NCI-H510A (cell line): ENCODE data around the gene SLC22A15.
"Not testable (repeated sequence)": the region's sequence is repeated elsewhere in the genome, so short reads cannot be mapped to it uniquely, and the experiment has no call there.

Source experiments
- DNase-seq: peaks from one replicate; lab custom pipeline; 2025; lab: John Stamatoyannopoulos, UW

Gene SLC22A15

GRCh38 chr1:115980998-115981993 lies 5.0 kb downstream of the SLC22A15 start:
- DNase-seq = peak; percentile 36

DNA sequence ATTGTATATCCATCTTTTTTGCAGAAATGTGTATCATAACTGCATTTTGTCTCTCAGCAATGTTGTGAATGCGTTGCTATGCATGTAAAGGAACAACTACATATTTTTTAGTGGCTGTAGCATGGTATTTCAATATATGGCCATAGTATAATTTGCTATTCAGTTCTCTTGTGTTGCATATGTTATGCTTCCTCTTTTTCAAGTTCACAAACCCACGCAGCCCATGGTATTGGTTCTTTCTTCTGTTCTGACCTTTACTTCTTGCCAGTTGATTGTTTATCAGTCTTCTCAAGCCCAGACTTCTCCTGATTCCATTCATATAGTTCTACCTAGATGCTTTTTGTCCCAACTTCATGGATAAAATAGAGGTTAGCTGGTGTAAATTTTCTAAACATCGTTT lies 6.1 kb downstream of the SLC22A15 start:
- no peak for DNase-seq

GRCh38 chr1:115983584-115983983 lies 7.3 kb downstream of the SLC22A15 start:
- no peak for DNase-seq

GRCh38 chr1:115987623-115988022 lies 11.3 kb downstream of the SLC22A15 start:
- no peak for DNase-seq

DNA sequence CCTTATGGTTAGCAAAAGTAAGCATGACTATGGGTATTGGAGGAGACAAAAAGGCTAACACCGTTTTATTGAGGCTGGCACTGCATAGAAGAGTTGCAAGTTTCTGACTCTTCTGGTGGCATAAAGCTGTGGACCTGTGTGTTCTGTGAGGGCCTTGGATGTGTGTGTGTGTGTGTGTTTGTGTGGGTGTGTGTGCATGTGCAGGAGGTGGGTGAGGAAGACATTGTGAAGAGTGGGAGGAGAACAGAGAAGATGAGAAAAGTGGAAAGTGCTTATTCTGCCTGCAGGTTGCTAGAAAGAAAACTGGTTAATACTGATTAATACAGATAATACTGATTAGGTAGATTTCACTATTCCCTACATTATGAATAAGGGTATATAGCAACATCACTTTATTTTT lies 12.6 kb downstream of the SLC22A15 start:
- DNase-seq = no peak

- DNase-seq = no peak
Measured at GRCh38 chr1:115989699-115990098, 13.4 kb downstream of the SLC22A15 start.

- DNase-seq = no peak
Measured at GRCh38 chr1:115991909-115992308, 15.6 kb downstream of the SLC22A15 start.

- not testable (repeated sequence) for DNase-seq
Measured at GRCh38 chr1:115997921-115998320, 21.6 kb downstream of the SLC22A15 start.

GRCh38 chr1:116001739-116002487 lies 25.6 kb downstream of the SLC22A15 start:
- no peak for DNase-seq

DNA sequence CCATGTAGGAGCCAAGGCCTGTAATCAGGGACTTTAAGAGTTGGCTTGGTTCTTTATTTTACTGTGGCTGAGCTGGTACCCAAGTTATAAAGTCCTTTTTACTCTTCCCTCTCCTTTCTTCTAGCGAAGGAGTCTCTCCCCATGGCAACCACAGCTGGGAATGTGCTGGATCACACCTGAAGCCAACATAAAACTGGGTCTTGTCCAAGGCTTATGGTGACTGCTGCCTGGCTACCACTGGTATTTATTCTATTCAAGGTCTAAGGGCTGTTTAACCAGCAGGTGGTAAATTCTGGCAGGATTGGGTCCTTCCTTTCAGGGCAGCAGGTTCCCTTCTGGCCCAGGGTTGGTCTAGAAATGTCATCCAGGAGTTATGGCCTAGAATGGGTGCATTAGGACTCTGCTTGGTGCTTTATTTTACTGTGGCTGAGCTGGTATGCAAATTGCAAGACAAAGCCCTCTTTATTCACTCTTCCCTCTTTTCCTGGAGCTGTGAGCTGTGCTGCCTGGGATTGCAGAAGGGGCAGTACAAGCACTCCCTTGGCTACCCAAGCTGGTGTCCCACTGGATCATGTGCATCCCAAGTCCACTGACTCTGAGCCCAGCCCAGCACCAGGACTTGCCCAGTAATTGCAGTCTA lies 26.6 kb downstream of the SLC22A15 start:
- DNase-seq = no peak

GRCh38 chr1:116003823-116004222 lies 27.5 kb downstream of the SLC22A15 start:
- no peak for DNase-seq

DNA sequence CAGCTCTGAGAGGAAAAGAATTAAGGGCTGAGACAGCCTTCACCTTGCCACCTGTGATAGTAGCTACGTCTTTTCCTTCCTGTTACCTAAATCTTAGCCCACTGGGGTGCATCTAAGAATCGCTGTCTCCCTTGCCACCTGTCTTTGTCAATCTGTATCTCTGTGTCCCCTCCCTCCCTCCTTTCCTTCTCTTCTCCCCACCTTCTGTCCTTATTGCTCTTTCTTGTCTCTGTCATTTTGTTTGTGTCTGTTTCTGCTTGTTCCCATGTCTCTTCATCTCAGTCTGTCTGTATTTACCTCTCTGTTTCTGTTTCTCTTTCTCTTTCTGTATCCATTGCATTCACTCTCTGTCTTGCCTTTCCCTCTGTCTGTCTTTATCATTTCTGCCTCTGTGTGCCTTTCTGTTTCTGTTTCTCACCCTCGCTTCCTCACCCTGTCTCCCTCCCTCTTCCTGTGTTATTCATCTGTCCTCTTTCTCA lies 30.2 kb downstream of the SLC22A15 start:
- no peak for DNase-seq

- DNase-seq = no peak
Measured at GRCh38 chr1:116008656-116009390, 32.5 kb downstream of the SLC22A15 start.

DNA sequence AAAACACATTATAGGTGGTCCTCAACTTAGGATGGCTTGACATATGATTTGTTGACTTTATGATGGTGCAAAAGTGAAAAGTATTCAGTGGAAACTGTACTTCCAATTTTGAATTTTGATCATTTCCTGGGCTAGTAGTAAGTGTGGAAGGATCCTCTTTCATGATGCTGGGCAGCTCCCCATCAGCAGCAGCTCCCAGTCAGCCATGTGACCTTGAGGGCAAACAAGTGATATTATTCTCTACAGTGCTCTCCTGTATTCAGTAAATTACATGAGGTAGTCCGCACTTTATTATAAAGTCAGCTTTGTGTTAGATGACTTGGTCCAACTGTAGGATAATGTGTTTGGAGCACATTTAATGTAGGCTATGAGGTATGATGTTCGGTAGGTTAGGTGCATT lies 36.4 kb downstream of the SLC22A15 start:
- DNase-seq = no peak

DNA sequence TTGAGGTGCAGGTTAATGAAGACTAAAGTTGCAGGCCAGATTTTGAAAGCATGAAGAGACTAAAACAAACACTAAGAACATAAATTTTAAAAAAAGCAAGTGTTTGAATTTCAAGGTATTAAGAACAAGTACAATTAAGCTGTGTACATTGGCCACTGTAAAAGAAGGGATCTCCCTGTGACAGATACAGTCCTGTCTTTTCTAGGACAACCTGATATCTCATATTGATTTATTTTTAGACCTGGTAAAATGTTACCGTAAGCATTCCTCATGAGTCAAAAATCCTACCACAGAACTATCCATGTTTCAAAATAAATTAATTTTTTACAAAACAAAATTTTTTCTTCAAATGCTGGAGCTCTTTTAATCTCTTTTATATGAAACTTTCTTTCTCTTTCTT lies 39.4 kb downstream of the SLC22A15 start:
- DNase-seq = no peak

GRCh38 chr1:116018007-116018406 lies 41.7 kb downstream of the SLC22A15 start:
- no peak for DNase-seq

DNA sequence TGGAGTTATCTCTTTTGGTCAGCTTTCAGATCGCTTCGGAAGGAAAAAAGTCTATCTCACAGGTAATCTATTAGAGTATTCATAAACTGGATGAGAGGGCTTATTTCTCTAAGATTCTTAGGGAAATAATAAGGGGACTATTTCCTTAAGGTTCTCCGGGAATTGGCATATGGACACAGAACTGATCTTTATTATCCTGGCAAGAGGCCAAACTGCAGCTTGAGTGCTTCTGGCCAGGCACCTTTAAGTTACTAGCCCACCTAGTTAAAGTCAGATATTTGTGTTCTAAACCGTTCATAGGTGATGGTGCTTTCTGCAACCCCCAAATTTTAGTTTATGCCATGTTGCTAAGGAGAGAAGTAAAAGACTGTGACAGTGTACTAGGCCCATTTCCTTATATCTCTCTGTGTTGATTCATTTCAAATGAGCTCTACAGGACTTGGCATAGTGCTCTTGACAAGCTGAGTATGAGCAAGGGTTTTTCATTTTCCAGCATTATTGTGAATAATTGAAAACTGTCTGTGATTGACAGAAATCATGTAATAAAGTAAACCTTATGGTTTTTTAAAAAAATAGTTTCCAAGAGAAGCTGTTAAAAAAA lies 43.4 kb downstream of the SLC22A15 start:
- DNase-seq = no peak

GRCh38 chr1:116020668-116021272 lies 44.5 kb downstream of the SLC22A15 start:
- peak; percentile 9 for DNase-seq

DNA sequence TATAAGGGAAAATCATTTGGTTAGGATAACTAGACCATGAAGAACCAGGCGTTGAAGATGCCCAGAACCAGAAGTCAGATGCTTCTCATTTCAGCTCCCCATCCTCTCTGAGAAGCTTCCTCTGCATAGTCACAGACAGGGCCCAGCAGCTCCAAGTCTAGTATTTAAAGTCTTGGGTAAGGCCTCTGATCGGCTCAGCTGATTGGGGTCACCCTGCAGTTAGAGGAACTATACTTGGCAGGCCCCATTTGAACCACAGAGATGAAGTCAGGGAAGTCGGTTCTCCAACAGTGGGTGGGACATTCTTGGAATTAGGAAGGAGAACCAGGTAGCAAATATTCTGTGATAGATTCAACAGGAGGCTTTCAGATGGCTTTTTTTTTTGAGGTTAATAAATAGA lies 48.3 kb downstream of the SLC22A15 start:
- no peak for DNase-seq

DNA sequence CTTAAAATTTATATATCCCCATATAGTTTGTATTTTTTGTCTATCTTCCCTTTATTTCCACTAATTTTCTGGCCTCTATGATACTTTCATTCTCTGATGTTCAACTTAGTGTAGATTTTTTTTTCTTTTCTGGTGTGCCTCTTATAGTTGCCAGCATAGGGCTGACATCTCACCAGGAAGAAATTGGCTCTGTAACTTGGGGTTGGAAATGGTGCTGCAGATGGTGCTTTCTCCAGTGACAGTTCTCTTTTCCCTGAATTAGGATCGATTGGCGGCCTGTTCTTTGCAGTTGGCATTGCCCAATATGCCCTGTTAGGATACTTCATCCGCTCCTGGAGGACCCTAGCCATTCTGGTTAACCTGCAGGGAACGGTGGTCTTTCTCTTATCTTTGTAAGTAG lies 50.3 kb downstream of the SLC22A15 start:
- no peak for DNase-seq

- no peak for DNase-seq
Measured at GRCh38 chr1:116031302-116031835, 55.1 kb downstream of the SLC22A15 start.
